HCT116 (cell line): ENCODE measurements around the gene SYCP1. TPM values are rescaled to one million over a fixed set of nuclear protein-coding genes. Genes with fewer than 3 reads are reported as not detected.

Experiments used
- ATAC-seq: fragments of 200-7000 bp; cut with Tn5 transposase; 2 replicates; pipeline ENCODE4 v1.9.1; 2020; ENCODE audit warnings: mild to moderate bottlenecking, moderate library complexity
- BruUV-seq: library from RNA; stranded (reverse); fragments of 400-500 nt; replicated peaks from 2 replicates; lab custom pipeline; 2021; lab: Mats Ljungman, UMichigan
- CTCF ChIA-PET: fragments of 300-600 bp; sonication (Branson Sonifier 250); formaldehyde crosslinking; loops from one replicate; lab custom pipeline; 2021; ENCODE audit warnings: antibody characterized with exemption; lab: Charles Lee
- POLR2A ChIA-PET: fragments of 300-600, 350-600 bp; sonication (Branson Sonifier 250); formaldehyde crosslinking; loops from one replicate; lab custom pipeline; 2021; ENCODE audit warnings: antibody characterized with exemption; lab: Charles Lee
- RAD21 ChIA-PET, 2 experiments: fragments of 300-600 bp; sonication (Branson Sonifier 250); formaldehyde crosslinking; loops; one replicate each; lab custom pipeline; 2023; ENCODE audit warnings: low total read pairs in 2 of 2; ENCODE audit not compliant: uncharacterized antibody in 2 of 2, unreplicated experiment in 2 of 2, low non-redundant PET in 1 of 2; lab: Charles Lee
- DNase-seq: peaks from one replicate; pipeline ENCODE4 v3.0.0-alpha.2; 2010; ENCODE audit warnings: low read depth, low spot score
- H2AFZ ChIP-seq: fragments of 200-600 bp; shearing (Covaris generic), sonication (generic); 2 replicates; pipeline ENCODE4 v1.6.1; 2017; ENCODE audit warnings: low read depth, mixed run types, mixed read lengths, antibody characterized with exemption, low read length; ENCODE audit not compliant: poor library complexity, severe bottlenecking
- H3K27ac ChIP-seq: 2 replicates; pipeline ENCODE4 v1.5.1; 2012; ENCODE audit warnings: low read depth, low read length
- H3K27me3 ChIP-seq: fragments of 200-600 bp; sonication (generic); 2 replicates; pipeline ENCODE4 v1.6.1; 2016; ENCODE audit warnings: mixed run types, low read length, mixed read lengths; ENCODE audit not compliant: insufficient read depth
- H3K36me3 ChIP-seq, 2 experiments: fragments of 200-500 bp in 1 of 2; fragments of 200-600 bp in 1 of 2; sonication (Bioruptor generic) in 1 of 2; sonication (generic) in 1 of 2; 2 replicates each; pipeline versions ENCODE4 v1.5.1 to v1.6.1; 2014 to 2016; ENCODE audit warnings: low read length in 2 of 2, inconsistent platforms in 1 of 2, mixed read lengths in 1 of 2, mixed run types in 1 of 2; ENCODE audit not compliant: insufficient read depth in 2 of 2, control insufficient read depth in 1 of 2
- H3K4me1 ChIP-seq, 2 experiments: fragments of 200-600 bp in 1 of 2; sonication (generic) in 1 of 2; 2 replicates each; pipeline versions ENCODE4 v1.5.1 to v1.6.1; 2012 to 2017; ENCODE audit warnings: low read length in 2 of 2, inconsistent platforms in 1 of 2, mild to moderate bottlenecking in 1 of 2, mixed read lengths in 1 of 2, mixed run types in 1 of 2, moderate library complexity in 1 of 2; ENCODE audit not compliant: insufficient read depth in 2 of 2, control insufficient read depth in 1 of 2
- H3K4me2 ChIP-seq: fragments of 200-600 bp; sonication (generic); 2 replicates; pipeline ENCODE4 v1.6.1; 2017; ENCODE audit warnings: mixed run types, low read length, mixed read lengths
- H3K4me3 ChIP-seq, 2 experiments: fragments of 200-600 bp in 1 of 2; sonication (generic) in 1 of 2; replicated peaks in 1 of 2; 2 replicates each; pipeline ENCODE4 v1.5.1; 2011 to 2016; ENCODE audit warnings: low read length in 2 of 2, control low read depth in 1 of 2, low read depth in 1 of 2, mild to moderate bottlenecking in 1 of 2, mixed read lengths in 1 of 2, mixed run types in 1 of 2
- H3K79me2 ChIP-seq: fragments of 200-600 bp; sonication (generic); 2 replicates; pipeline ENCODE4 v1.6.1; 2017; ENCODE audit warnings: mild to moderate bottlenecking, mixed run types, low read length, moderate library complexity, mixed read lengths; ENCODE audit not compliant: insufficient read depth
- H3K9ac ChIP-seq: fragments of 200-600 bp; sonication (generic); 2 replicates; pipeline ENCODE4 v1.6.1; 2016; ENCODE audit warnings: low read length, mixed read lengths
- H3K9me2 ChIP-seq: fragments of 200-600 bp; sonication (generic), shearing (Covaris generic); 2 replicates; pipeline ENCODE4 v1.6.1; 2017; ENCODE audit warnings: mixed run types, mild to moderate bottlenecking, moderate library complexity; ENCODE audit not compliant: insufficient read depth
- H3K9me3 ChIP-seq, 2 experiments: fragments of 200-500 bp in 1 of 2; fragments of 200-600 bp in 1 of 2; sonication (Bioruptor generic) in 1 of 2; sonication (generic) in 1 of 2; 2 replicates each; pipeline ENCODE4 v1.6.1; 2014 to 2017; ENCODE audit warnings: low read length in 2 of 2, mixed read lengths in 2 of 2, inconsistent platforms in 1 of 2, low read depth in 1 of 2, mild to moderate bottlenecking in 1 of 2, mixed run types in 1 of 2, moderate library complexity in 1 of 2; ENCODE audit not compliant: control insufficient read depth in 1 of 2, insufficient read depth in 1 of 2
- H4K20me1 ChIP-seq: fragments of 200-600 bp; sonication (generic), shearing (Covaris generic); 2 replicates; pipeline ENCODE4 v1.6.1; 2017; ENCODE audit warnings: mixed run types, mild to moderate bottlenecking, moderate library complexity; ENCODE audit not compliant: insufficient read depth
- CEBPB ChIP-seq: IDR thresholded peaks from 2 replicates; pipeline ENCODE4 v1.6.1; 2012; ENCODE audit warnings: low read depth
- CTCF ChIP-seq, 3 experiments: fragments of 200-600 bp in 1 of 3; sonication (generic) in 1 of 3; IDR thresholded peaks in 2 of 3; conservative IDR thresholded peaks in 1 of 3; 2 replicates each; pipeline ENCODE4 v1.5.1; 2012 to 2017; ENCODE audit warnings: low read depth in 2 of 3, low read length in 2 of 3, antibody characterized with exemption in 1 of 3, borderline replicate concordance in 1 of 3, control low read depth in 1 of 3, mild to moderate bottlenecking in 1 of 3, mixed read lengths in 1 of 3, mixed run types in 1 of 3, moderate library complexity in 1 of 3; ENCODE audit not compliant: insufficient read depth in 1 of 3
- EGR1 ChIP-seq: IDR thresholded peaks from 2 replicates; pipeline ENCODE4 v1.6.1; 2012; ENCODE audit warnings: low read depth
- ELF1 ChIP-seq: IDR thresholded peaks from 2 replicates; pipeline ENCODE4 v1.6.1; 2012; ENCODE audit warnings: low read depth, borderline replicate concordance
- EZH2phosphoT487 ChIP-seq: fragments of 200-600 bp; IDR thresholded peaks from 2 replicates; pipeline ENCODE4 v1.6.1; 2018; ENCODE audit warnings: antibody characterized with exemption, borderline replicate concordance
- MAX ChIP-seq: IDR thresholded peaks from 2 replicates; pipeline ENCODE4 v1.6.1; 2012
- POLR2A ChIP-seq: IDR thresholded peaks from 2 replicates; pipeline ENCODE4 v1.7.0; 2011; ENCODE audit warnings: borderline replicate concordance; ENCODE audit not compliant: insufficient read depth, insufficient read length; ENCODE audit errors: extremely low read depth
- RAD21 ChIP-seq: IDR thresholded peaks from 2 replicates; pipeline ENCODE4 v1.6.1; 2012; ENCODE audit warnings: low read depth, mild to moderate bottlenecking
- SP1 ChIP-seq: IDR thresholded peaks from 2 replicates; pipeline ENCODE4 v1.6.1; 2012; ENCODE audit warnings: low read depth
- YY1 ChIP-seq: IDR thresholded peaks from 2 replicates; pipeline ENCODE4 v1.6.1; 2011; ENCODE audit warnings: low read length, low read depth, moderate library complexity, mild to moderate bottlenecking; ENCODE audit not compliant: insufficient replicate concordance; ENCODE audit errors: extremely low read depth
- ZBTB33 ChIP-seq: IDR thresholded peaks from 2 replicates; pipeline ENCODE4 v1.6.1; 2011; ENCODE audit warnings: mild to moderate bottlenecking, low read length, moderate library complexity; ENCODE audit not compliant: insufficient replicate concordance; ENCODE audit errors: extremely low read depth
- ZFX ChIP-seq: fragments of 450-650 bp; IDR thresholded peaks from 2 replicates; pipeline ENCODE4 v1.6.1; 2017
- ZNF274 ChIP-seq: fragments of 200-500 bp; sonication (Bioruptor generic); IDR thresholded peaks from 2 replicates; pipeline ENCODE4 v1.6.1; 2014; ENCODE audit warnings: mild to moderate bottlenecking, low read depth, low read length, inconsistent platforms
- intact Hi-C: fragments of 100-400 bp; cut with micrococcal nuclease; formaldehyde crosslinking; loops from 2 replicates; pipeline ENCODE4 v1.10.0; 2022
- total RNA-seq: library from RNA; stranded (reverse); gene quantifications from one replicate; pipeline ENCODE4 v1.2.1, GENCODE V29; 2021; ENCODE audit not compliant: unreplicated experiment

The SYCP1 gene
- total RNA-seq, 1 experiment from 2014 or later = not detected

- ChIA-PET CTCF (no interaction called here), RAD21 (no interaction called here), POLR2A (no interaction called here)
- intact Hi-C loops = loop anchor here (10.0 kb wide), 2 partner anchors 285 to 1125 kb away; partner anchors contain the start of gene DENND2C
- H3K9me2 ChIP-seq = no peaks in the 10 kb centered on the region
- DNase-seq (no peak), ATAC-seq (no peak)
- no TSS peak for BruUV-seq
- H3K4me2 ChIP-seq = no peak overlapping the region
- H2AFZ ChIP-seq = no peak overlapping the region
- no peak overlapping the region for H3K4me3 ChIP-seq
- H3K9ac ChIP-seq = no peak overlapping the region
- no peaks in the 10 kb centered on the region for H3K9me3 ChIP-seq
- TF ChIP-seq POLR2A = no peak
- no peak for TF ChIP-seq CTCF (IDR thresholded peaks at IDR 0.05 in 2 of 3, conservative IDR thresholded peaks at IDR 0.05 in 1 of 3; ENCODE audit: borderline replicate concordance in 1 of 3, insufficient read depth in 1 of 3, low read depth in 2 of 3, low read length in 2 of 3)
- TF ChIP-seq ZBTB33 = no peak
- TF ChIP-seq ELF1 = no peak
- TF ChIP-seq SP1 = no peak
- no peak for TF ChIP-seq EGR1
- no peak for TF ChIP-seq EZH2phosphoT487
- TF ChIP-seq CEBPB = no peak
- TF ChIP-seq YY1 = no peak
- TF ChIP-seq ZFX = no peak
- no peak for TF ChIP-seq ZNF274
- no peak for TF ChIP-seq MAX
- no peak for TF ChIP-seq RAD21
- no peak overlapping the region for H3K27ac ChIP-seq
- no peaks in the 10 kb centered on the region for H3K4me1 ChIP-seq
- H4K20me1 ChIP-seq = no peaks in the 10 kb centered on the region
- no peaks in the 10 kb centered on the region for H3K27me3 ChIP-seq
- no peaks in the 10 kb centered on the region for H3K36me3 ChIP-seq
- H3K79me2 ChIP-seq = no peaks in the 10 kb centered on the region
Observed at GRCh38 chr1:114959423-114959822, 104.8 kb downstream of the SYCP1 start.
